ENCODE data around the gene PCK1.

PCK1 gene

DNA sequence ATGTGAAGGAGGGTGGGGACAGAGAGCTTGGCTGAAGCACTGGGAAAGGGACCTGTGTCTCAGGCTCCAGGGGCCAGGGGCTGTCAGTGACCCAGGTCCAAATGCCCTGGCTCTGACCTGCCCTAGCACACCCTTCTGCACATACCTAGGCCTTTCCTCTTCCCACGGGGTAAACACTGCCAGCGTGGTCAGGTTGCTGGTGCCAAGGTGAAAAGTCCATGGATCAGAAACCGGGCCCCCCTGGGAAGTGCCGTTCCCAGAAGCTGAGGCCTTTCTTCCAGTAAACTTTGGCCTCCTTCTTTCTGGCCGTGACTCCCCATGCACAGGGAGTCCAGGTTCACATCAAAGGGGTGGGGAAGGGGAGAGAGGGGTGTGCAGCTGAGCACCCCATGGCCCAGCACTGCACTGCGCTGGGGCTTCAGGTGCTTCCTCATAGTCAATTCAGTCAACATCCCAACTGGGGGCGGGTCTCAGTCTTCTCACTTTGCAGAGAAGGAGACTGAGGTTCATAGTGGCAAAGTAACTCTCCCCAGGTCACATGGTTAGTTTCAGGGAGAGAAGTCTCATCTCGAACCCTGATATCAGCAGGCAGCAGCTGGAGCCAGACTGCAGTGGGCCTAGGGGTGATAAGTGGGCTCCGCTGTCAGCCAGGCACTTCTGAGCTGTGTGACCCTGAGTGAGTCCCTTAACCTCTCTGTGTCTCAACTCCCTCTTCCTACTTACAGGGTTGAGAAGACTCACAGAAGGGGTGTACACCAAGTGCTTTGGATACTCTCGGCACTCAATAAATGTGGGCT is 17.0 kb downstream of the PCK1 start:
- DNase-seq (ENCODE audit: low read depth), result no peak

DNA sequence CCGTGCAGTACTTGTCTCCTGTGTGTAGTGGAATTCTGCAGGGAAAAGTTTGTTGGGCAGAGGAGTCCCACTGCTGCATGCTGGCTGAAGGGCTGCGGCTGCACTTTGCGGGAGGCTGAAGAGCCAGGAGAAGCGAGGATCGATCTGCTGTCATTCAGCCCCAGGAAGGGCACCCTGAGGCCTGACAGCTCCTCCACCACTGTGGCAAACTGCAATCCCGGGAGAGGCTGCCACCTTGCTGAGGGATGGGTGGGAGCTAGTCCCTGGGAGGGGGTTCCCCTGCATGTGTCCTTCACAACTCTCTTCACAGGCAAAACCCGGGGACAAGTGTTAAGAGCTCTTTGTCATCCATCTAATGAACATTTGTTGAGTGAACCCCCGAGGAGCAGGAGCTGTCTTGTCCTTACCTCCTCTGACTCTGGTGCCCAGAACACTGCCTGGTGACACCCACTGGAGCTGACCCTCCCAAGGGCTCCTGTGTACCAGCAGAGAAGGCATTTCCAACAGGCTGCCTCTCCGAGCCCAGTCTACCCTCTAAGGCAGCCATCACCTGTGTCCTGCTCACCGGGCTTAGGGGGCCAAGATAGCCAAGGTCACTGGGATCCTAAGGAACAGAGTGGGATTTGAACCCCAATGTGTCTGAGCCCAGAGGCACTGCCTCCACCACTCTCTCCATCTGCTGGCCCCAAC is 17.7 kb downstream of the PCK1 start:
- DNase-seq (ENCODE audit: low read depth), result no peak

- no peak for DNase-seq (ENCODE audit: low read depth)
Measured at GRCh38 chr20:57579331-57579897, 18.5 kb downstream of the PCK1 start.

DNA sequence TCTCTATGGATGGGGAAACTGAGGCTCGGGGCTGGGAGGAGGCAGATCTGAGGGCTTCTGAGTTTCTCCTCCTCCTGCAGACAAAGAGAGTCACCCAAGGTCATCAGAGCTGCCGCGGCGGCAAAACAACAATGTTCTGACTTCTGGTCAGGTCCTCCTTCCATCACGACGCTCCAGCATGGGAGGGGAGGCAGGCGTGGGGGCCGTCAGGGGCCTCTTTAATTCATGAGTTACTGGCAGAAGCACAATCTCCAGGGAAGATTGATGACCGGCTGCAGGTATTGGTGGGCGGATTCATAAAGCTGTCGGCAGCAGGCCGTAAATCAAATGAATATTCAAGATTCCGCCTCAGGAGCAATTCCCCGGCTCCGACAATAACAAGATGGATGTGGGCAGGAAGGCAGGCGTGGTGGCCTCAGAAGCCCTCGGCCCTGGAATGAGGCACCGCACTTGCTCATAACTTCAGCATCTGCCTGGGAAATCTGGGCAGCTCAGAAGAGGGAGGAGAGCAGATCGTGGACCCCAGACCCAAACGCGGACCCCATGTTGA is 19.1 kb downstream of the PCK1 start:
- DNase-seq (ENCODE audit: low read depth), result no peak

DNA sequence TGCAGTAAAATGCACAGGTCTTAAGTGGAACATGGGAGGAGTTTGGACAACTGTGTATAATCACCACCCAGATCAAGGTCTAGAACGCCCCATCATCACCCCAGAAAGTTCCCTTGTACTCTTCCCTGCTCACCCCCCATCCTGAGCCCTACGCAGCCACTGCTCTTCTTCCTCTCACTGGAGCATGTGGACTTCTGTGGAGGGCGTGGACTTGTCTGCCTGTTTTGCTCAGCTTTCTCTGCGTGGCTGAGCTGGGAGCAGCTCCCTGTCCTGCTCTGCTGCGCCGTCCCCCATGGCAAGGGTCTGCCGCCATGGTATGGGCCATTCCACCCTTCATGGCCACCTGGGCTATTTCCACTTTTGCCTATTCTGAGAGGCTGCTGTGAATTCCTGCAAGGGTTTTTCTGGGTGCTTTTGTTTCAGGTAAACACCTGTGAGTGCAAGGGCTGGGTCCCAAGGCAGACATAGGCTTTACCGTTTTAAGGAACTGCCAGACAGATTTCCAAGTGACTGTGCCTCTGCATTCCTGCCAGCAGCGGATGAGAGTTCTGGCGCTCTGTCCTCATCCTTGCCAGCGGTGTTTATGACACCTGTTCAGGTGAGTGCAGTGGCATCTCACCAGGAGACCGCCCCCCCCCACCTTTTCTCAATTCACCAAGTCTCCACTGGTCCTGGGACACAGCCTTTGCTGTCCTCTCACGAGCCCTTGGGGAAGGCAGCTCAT is 19.7 kb downstream of the PCK1 start:
- DNase-seq (ENCODE audit: low read depth), result no peak

DNA sequence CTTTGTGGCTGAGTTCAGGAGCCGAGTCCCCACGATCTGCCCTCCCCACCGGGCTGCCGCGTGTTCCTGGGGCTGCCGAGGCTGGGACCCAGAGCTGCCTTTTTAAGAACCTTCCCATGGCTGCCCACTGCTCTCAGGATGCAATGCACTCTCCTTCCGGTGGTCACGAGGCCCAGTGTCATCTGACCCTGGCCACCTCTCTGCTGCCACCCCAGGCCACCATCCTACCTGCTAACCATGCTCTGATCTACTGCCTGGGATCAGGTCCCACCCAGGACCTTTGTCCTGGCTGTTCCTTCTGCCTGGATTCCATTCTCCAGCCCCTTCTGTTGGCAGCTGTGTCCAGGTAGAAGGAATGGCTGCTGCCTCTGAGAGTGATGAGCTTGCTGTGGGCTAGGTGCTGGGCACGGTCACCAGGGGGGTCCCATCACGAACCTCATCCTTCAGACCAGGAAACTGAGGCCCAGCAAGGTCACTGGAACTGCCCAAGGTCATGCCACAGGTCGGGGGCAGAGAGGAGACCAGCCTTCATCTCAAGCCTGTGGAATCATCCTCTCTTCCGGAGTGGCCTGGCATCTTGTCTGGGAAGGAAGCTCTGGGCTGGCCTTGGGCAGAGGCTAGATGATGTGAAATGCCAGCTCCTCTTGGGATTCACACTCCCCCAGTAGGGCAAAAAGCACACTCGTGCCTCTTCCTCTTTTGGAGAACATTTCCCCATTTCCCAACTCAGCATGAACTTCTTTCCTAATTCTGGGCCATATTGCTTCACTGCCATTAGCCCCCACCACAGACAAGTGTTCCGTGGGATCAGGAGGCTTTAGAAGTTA is 20.5 kb downstream of the PCK1 start:
- no peak for DNase-seq (ENCODE audit: low read depth)

GRCh38 chr20:57582029-57582378 is 21.1 kb downstream of the PCK1 start:
- no peak for DNase-seq (ENCODE audit: low read depth)

DNA sequence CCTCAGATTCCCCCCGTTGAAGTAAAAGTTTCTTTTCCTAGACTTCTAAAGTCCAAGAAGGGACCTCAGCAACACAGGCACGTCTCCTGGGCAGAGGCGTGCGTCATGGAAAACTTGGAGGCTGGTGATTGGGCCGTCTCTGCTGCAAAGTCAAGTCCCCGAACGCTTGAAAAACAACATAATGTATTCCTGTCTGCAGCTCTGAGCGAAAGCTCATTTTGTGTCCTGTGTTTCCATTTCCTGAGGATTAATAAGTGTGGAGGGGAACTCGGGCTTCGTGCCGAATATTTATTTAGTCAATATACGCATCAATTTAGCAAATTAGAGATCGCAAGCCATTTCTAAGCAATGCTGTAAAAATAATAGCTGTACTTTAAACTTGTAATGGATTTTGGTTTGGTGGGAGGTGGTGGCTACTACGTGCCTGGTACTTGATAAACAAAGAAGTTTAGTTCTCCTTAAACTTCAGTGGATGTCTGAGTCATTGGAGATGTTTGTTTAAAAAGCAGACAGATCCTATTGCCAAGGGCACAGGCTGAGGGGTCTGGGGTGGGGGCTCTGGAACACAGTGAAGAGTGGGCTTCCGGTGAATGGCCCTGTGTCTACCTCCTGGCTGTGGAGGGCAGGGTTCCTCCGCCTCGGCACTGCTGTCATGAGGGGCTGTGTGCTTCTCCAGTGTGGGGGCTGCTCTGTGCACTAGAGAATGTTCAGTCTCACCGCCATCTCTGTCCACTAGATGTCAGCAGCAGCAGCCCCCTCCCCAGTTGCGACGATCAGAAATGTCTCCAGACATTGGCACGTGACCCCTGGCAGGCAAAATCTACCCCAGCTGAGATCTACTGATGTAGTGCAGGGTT is 21.8 kb downstream of the PCK1 start:
- no peak for DNase-seq (ENCODE audit: low read depth)

- no peak for DNase-seq (ENCODE audit: low read depth)
Measured at GRCh38 chr20:57583289-57584257, 22.7 kb downstream of the PCK1 start.

- no peak for DNase-seq (ENCODE audit: low read depth)
Measured at GRCh38 chr20:57584768-57585461, 24.0 kb downstream of the PCK1 start.

DNA sequence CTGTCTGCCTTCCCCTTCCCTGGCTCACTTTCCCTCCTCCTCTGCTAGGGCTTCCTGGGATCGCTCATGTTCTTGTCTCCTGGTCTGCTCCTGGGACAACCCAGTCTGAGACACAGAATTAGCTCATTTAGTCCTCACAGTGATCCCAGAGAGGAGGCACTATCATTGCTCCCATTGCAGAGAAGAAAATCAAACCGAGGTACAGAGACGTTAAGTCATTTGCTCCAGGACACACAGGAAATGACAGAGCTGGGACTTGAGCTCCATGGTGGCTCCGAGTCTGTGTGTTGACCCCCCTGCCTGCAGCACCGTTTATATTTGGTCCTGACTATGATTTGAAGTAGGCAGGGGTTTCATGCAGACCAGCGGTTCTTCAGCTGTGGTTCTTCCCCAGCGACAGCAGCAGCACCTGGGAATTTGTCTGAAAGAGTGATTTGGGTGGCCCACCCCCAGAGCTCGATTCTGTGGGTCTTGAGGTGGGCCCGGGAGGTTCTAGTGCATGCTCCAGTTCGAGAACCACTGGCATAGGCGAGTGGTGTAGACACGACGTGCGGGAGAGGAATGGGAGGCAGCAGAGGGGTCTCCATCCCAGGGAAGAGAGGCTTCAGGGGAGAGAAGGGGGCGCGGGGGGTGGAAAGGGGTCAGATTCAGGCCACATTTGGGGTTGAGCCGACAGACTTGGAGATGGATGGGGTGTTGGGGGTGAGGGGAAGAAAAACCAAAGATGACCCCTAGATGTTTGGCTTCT is 24.7 kb downstream of the PCK1 start:
- no peak for DNase-seq (ENCODE audit: low read depth)

- DNase-seq (ENCODE audit: low read depth), result no peak
Measured at GRCh38 chr20:57586370-57586793, 25.5 kb downstream of the PCK1 start.

DNA sequence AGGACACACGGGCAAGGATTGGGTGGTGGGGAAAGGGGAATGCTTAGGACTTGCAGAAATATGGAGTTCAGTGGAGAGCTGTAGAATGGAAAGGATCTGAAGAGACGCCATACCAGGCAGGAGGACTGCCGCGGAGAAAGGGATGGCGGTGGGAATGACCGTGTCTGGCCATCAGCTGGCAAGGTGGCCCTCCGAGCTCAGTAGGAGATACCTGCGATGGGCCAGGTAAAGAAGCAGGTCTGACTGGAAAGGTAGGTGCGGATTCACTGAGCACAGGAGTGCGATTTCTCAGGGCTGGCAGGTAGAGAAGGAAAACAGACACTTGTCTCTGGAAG is 26.0 kb downstream of the PCK1 start:
- no peak for DNase-seq (ENCODE audit: low read depth)

DNA sequence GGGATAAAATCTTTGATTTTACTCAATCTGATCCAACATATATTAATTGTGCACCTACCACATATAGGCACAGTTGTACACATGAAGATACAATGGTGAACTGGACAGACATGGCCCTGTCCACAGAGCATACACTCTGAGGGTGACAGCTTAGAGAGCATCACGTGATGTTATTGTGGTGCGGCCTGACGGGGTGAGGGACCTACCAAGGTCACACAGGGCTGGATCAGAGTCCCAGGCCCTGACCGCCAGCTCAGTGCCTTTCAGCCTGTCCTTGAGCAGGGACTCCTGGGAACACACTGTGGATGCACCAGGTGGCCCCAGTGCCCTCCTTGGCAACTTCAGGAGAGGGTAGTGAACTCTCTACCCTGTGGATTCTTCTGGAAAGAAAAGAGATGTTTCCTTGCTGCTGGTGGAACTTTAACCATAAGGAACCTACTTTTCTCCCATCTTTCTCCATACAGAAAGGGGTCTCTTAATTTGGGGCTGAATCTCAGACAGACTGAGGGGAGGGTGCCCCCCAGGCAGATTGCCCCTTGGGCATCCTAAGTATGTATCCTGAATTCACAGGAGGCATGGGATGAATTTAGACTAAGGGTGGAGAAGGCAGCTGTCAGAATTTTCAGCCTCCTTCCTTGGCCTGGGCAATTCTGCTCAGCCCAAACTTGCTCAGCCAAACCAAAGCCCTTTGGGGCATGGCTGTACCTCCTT is 26.5 kb downstream of the PCK1 start:
- DNase-seq (ENCODE audit: low read depth), result no peak

DNA sequence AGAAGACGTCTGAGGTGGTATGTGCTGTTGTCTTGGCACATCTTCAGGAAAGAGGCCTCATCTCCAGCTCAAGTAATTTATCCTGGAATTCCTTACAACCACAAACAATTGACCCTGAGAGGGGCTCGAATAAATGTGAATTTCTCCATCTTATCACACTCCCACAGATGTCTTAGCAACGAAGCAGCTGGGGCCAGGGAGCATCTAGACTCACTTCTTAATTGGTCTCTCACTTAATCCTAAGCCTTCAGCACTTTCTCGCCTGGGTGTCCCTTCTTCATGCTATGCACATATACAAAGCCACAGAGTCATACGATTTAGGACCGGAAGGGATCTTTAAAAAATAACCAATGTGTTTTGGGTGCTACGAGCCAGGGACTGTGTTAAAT is 27.1 kb downstream of the PCK1 start:
- DNase-seq (ENCODE audit: low read depth), result no peak

- DNase-seq (ENCODE audit: low read depth), result no peak
Measured at GRCh38 chr20:57588596-57588995, 27.7 kb downstream of the PCK1 start.

DNA sequence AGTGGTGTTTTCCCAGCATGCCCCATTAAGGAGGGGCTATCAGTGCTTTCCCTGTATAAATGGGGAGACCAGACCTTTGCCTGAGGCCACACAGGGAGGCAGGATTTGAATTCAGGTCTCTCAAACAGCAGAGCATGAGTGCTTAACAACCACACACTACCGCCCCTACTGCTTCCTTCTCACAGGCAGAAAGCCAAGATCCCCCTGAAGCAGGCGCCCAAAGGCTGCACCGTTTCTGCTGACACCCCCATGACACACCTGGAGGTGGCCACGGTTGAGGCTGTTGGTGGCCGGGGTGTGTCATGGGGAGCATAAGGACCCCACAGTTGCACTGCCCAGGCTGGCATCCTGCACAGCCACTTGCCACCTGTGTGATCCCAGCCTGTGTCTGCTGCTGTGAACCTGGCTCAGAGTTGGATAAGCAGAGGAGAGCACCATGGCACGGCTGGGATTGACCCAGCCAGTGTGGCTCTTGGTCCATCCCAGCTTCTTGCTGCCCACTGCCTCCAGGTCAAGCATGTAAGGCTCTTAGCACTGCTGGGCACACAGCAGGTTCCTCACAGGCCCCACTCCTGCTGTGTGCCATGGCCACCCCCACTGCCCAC is 28.3 kb downstream of the PCK1 start:
- no peak for DNase-seq (ENCODE audit: low read depth)
